NOMO-1 treated with DMSO at 0.1 percent for 48 hours (cell line): Measurements from ENCODE around the gene GPC3.

Experiments
- DNase-seq: peaks from one replicate; lab custom pipeline; 2025; ENCODE audit not compliant: unreplicated experiment; lab: John Stamatoyannopoulos, UW

Gene GPC3

GRCh38 chrX:133971586-133971985, 13.8 kb downstream of the GPC3 start:
- DNase-seq = no peak

- no peak for DNase-seq
Measured at GRCh38 chrX:133970076-133970475, 15.3 kb downstream of the GPC3 start.

GRCh38 chrX:133969191-133969590, 16.2 kb downstream of the GPC3 start:
- no peak for DNase-seq

DNA sequence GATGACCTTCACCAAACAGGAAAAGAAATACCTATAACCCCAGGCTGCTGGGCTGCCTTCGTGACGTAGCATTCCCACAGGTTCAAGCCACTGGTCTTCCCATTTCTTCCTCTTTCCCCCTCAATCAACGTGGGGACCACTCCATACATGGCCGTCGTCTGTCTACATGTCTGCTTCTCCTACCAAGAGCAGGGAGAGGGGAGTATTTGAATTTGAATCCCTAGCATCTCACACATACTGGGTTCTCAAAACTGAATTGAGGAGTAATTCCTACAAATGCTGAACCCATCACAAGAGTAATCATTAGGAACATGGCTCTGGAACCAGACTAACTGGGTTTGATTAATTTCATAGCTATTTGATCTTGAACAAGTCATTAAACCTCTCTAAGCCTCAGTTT, 17.3 kb downstream of the GPC3 start:
- DNase-seq = no peak

- no peak for DNase-seq
Measured at GRCh38 chrX:133966199-133966598, 19.2 kb downstream of the GPC3 start.

- no peak for DNase-seq
Measured at GRCh38 chrX:133965321-133965720, 20.1 kb downstream of the GPC3 start.

GRCh38 chrX:133961046-133961445, 24.3 kb downstream of the GPC3 start:
- DNase-seq = no peak

GRCh38 chrX:133959972-133960371, 25.4 kb downstream of the GPC3 start:
- DNase-seq = no peak

DNA sequence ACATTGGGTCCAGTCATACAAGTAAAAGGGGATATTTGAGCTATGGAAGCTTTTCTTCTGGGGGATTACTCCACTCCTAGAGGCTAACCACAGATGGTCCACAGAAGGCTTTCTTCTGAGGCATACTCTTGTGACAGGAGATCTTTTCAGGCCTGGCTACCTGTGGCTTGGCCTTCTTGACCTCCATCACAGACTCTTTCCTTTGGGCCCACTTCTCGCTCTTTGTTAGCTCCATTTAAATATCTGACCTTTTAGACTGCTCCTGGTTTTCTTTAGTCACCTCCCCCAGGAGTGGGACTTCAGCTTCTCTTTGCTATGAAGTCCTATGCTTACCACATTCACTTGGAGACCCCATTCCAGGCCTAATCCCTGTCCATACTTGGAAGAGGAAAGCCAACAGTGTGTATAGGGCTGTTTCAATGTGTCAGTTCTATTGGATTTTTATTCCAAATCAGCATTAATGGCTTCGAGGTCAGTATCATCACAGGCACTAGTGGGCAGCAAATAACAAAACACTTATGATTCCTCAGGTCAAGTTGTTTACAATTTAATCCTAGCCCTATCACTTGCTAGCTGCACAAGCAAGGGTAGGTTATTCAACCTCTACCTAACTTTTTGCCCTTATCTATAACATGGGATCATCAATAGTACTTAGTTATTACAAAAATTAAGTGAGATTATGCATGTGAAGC, 26.3 kb downstream of the GPC3 start:
- no peak for DNase-seq

DNA sequence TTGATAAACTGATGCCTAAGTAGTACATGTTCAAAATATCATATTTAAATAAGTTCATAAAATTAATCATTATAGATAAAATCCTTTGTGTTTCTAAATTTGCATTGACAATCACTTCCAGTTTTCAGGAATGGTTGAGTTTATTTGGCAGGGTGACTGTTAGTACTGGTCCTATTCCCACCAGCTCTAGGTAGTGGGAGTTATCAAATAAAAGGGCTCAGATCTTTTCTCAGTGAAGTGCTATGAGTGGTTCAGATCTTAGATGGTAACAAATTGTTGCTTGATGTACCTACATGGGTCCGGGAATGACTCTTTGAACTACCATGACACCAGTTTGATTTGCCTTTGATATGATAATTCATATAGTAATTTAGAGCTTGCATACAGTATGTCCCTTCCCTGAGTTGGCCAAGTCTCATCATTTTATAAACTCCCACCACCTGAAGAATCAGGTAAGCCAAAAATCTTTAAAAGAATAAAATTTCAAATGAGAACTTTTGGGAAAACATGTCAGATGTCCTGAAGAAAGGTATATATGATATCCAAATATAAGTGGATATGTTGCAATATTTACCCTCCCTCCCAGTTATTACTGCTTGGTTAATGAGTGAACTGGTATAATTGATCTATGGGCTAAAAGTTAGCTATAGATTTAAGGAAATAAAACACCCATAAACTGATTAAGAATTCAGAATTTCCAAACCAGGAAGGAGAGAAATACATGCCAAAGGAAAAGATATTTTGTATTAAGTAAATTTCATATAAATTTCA, 28.6 kb downstream of the GPC3 start:
- no peak for DNase-seq

- no peak for DNase-seq
Measured at GRCh38 chrX:133953785-133954355, 31.5 kb downstream of the GPC3 start.

- no peak for DNase-seq
Measured at GRCh38 chrX:133953078-133953477, 32.3 kb downstream of the GPC3 start.

DNA sequence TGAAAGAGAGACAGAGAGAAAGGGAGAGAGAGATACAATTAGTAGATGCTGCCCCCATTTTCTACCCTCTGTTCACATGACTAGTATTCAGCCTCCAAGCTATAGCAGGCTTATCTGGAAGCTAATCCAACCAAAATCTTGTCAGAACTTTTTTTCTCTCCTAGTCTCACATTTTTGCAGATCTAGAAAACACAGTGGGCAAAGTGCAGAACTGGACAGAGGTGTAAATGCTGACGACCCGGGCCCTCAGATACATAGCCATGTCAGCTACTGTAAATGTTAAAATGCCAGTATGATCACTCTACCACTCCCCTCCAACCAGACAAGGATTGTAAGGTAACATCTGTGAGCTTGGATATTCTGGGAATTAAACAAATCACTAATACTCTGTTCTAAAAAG, 34.3 kb downstream of the GPC3 start:
- no peak for DNase-seq

GRCh38 chrX:133950214-133950613, 35.2 kb downstream of the GPC3 start:
- DNase-seq = no peak

DNA sequence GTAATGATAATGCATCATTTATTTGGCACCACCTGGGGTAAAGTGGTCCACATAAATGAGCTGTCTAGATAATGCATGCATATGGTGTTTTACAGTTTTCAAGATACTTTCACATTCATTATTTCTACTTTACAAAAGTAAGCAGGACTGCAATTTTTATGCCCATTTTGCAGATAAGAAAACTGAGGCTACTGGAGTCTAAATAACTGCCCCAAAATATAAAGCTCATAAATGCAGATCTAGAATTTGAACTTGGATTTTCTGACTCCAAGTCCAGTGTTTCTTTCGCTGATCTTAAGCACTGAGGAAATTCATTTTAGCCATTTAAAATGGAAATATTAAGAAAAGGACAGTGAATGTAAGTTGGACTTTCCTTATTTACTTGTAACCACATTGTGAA, 36.5 kb downstream of the GPC3 start:
- DNase-seq = no peak

DNA sequence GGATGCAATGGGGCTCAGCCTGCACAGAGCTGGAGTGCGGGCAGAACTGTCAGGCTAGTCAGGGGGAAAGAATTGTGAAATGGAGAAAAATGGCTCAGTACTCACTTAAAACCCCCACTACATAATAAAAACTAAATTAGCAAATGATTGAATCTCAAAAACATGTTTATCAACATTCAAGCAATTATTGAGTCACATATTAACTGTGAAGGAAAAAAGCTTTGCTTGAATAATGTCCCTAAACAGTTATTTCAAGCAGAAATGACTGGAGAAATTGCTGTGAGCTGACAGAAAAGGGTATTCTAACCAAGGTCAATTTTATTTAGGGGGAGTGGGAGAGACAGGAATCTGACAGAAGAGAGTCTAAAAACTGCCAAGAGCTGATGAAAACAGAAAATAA, 37.4 kb downstream of the GPC3 start:
- DNase-seq = no peak

- no peak for DNase-seq
Measured at GRCh38 chrX:133947022-133947421, 38.4 kb downstream of the GPC3 start.

DNA sequence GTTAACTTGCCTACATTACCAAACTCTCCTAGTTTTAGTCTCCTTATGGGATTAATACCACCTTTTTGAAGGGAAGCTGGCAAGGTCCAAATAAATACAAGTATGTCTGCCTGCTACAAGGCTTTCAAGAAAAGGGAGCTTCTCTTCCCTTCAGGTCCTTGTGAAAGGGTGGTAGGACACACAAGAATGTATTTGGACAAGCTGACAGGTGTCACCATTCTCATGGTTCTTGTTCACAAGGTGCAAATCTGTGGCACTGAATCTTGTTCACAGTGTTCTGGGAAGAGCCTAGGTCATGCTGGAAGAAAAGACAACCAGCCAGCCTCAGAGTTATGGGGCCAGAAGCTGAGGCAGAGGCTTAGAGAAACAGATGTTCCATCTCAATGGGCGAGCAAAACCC, 41.9 kb downstream of the GPC3 start:
- DNase-seq = no peak

GRCh38 chrX:133939655-133940302, 45.6 kb downstream of the GPC3 start:
- no peak for DNase-seq

DNA sequence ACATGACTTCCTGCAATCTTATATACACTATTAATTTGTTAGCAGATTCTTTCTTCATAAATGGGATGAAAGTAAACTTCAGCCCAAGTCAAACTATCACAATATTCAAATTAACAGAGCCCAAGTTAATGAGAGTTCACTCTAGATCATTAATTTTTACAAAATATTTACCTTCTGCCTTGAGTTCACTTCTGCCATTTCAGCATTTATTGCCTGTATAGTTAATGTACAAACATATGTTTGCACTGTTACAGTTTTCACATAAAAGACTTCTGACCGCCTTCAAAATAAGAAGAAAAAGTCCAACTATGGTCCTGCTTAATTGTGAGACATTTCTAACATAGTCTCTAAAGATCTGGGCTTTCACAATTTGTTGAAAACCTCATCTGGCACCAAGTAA, 46.9 kb downstream of the GPC3 start:
- no peak for DNase-seq

DNA sequence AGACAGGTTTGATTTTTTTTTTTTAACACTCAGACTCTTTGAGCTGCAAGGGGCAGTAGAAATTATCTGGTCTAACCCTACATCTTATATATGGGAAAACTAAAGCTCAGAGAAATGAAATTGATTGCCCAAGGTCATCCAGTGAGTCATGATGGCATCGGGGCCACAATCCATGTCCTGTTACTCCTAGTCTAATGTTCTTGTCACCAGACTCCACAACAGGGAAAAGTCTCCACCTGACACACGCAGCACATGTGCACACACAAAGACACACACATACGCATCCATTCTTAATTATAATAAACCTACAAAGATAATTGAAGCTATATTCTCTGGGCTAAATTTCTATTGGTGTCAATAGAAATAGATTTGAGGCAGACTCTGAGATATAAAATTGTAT, 48.4 kb downstream of the GPC3 start:
- DNase-seq = no peak

- DNase-seq = no peak
Measured at GRCh38 chrX:133935076-133935475, 50.3 kb downstream of the GPC3 start.
